H54 (cell line): Measurements from ENCODE around the gene GRAMD4.

Source experiments
- DNase-seq: peaks from one replicate; pipeline ENCODE4 v3.0.0; 2011; ENCODE audit warnings: low spot score, mixed read lengths; ENCODE audit not compliant: insufficient read length
- FAIRE-seq: peaks from 3 replicates; lab custom pipeline; 2011; peaks lifted over from hg19 to GRCh38; lab: Jason Lieb, UNC
- POLR2A ChIP-seq: IDR thresholded peaks from 2 replicates; pipeline ENCODE4 v1.6.1; 2011; ENCODE audit warnings: low read depth, mild to moderate bottlenecking, low read length

GRAMD4 gene

DNA sequence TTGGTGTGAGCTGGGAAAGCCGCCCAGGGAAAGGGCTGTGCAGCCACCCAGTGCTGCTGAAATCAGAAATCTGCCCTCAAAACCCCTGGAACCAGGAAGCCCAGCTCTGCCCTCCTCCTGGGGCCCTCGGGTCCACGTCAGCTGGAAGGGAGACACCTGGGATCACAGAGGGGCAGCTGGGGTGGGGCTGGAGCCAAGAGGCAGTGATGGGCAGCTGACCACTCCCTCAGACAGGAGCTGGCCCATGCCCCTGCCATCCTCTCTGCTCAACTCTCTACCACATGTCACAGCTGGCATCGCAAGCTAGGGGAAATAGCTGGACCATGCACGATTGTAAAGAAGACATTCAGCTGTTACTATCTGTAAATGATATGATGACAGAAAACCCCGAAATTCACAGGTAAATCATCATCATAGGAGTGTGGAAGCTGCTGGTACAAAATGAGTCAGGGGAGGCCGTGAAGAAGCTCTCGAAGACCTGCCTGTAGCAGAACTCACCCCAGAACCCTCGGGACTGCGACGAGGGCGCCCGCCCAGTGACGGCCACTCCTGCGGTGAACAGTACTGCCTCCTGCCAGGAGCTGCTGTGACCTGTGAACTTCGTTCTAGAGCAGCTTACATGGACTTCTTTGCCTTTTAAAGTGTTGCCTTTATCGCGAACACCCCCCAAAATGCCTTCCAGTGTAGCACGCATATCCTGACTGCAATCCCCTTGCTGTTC is 62.0 kb downstream of the GRAMD4 start:
- FAIRE-seq = no peak
- TF ChIP-seq POLR2A = no peak
- DNase-seq = no peak

DNA sequence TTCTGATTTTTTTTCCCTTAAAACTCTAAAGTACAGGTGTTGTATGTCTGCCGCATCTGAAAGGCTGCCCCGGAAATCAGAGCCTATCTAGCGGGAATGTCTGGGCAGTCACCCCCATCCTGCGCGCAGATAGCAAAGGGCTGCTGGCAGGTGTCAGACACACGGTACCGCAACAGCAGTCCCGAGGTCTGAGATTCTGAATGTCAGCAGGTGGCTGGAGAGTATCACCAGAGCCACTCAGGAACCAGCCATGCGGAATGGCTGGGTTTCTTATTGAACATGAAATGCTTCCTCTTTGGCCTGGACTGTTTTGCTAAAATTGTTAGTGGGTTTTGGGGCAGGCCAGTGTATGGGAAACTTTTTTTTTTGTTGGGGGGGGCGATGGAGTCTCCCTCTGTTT is 64.5 kb downstream of the GRAMD4 start:
- no peak for DNase-seq
- FAIRE-seq = no peak
- no peak for TF ChIP-seq POLR2A

DNA sequence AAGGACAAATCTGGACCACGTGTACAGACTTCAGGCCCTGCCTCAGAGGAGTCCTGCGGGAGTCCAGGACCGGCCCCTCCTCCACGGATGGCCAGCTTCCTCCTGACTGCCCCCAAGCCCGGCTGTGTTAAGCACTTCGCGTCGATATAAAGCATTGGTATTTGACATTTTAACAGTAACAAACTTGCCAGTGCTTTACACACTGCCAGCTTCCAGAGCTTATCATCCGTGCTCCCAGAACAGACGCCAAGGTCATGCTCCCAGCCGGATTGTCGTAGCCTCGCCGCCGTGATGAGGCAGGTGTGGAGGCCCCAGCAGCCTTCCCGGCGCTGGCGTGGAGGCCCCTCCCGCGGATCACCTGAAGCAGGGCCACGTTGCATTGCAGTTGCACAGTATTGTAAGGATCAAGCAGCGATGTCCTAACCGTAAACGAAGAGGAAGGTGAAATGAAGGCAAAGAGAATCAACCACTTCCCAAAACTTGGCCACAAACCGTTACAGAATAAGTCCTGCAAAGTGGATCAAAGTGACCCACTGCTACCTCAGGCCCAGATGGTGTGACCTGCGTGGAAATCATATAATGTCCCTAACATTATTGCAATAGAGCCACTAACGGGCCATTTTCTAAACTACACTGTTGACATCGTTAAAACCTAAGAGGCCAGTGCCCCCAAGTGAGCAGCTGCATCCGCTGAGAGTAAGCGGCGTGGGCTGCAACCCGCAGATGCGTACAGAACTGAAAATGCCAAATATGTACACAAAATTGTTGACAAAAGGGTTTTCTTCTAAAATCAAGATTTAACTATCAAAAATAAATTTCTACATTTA is 66.2 kb downstream of the GRAMD4 start:
- FAIRE-seq (no peak), DNase-seq (no peak)
- no peak for TF ChIP-seq POLR2A

DNA sequence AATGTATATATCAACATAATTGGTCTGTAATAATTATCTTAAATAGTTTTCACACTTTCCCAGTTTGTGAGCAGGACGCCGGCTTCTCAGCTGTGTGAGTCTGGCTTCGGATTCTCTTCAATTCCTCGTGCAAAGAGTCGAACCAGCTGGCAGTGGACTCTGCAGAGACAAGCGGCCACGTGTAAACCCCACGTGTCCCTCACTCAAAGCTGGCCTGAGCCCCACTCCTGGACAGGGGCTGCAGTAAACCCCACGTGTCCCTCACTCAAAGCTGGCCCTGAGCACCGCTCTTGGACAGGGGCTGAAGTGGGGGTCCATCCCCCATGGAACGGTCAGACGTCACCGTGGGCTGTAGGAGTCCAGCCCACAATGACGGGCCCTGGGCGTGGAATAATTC is 66.9 kb downstream of the GRAMD4 start:
- DNase-seq (no peak), FAIRE-seq (no peak)
- TF ChIP-seq POLR2A = no peak

DNA sequence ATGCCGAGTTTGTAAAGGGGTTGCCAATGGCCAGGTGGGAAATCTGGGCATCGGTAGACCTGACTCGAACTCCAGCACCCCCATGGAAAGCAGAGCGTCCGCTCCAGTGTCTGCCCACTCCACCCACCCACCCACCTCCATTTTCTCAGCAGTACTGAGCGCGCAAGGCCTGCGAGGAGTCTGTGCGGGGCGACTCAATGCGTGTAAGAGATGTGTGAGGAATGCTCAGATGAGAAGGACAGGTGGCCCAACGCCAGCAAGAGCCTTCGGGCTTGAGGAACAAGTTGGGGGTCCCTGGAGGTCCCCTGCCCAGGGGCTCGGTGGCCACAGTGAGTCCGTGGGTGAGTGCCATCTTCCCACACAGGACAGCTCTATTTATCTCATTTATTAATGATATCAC is 67.3 kb downstream of the GRAMD4 start:
- FAIRE-seq = no peak
- TF ChIP-seq POLR2A = no peak
- DNase-seq = no peak

DNA sequence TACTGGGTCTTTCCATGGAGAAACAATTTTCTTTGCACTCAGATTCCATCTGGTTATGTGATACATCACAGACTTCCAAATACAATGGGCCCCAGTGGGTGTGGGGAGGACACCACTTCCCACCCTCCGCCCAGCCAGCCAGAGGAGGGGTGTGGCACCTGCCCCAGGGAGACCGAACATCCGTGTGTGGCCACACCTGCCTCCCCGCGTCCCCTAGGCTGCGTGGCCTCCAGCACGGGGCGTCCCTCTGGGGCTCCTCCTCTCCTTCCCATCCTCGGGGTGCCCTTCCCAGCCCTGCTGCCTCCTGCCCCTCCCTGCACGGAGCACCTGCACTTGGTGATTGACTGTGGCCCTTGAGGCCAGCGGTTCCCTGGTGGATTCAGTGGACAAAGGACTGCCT is 68.8 kb downstream of the GRAMD4 start:
- FAIRE-seq = no peak
- no peak for DNase-seq
- no peak for TF ChIP-seq POLR2A

DNA sequence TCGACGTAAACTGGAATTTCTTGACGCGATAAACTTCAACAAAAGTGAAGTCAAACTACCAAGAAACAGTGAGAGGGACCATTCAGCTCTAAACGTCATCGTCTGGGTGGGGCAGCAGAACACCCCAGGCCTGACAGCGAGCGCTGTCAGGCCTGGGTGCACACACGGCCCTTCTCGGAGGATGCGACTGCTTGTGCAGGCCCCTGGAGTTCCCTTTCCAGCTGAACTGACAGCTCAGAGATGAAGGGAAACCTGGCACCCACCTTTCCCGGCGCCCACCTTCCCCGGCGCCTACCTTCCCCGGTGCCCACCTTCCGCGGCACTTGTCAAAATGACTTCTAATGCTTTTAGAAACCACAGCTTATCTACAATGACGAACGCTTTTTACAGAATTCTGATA is 70.0 kb downstream of the GRAMD4 start:
- no peak for TF ChIP-seq POLR2A
- no peak for DNase-seq
- FAIRE-seq = no peak

DNA sequence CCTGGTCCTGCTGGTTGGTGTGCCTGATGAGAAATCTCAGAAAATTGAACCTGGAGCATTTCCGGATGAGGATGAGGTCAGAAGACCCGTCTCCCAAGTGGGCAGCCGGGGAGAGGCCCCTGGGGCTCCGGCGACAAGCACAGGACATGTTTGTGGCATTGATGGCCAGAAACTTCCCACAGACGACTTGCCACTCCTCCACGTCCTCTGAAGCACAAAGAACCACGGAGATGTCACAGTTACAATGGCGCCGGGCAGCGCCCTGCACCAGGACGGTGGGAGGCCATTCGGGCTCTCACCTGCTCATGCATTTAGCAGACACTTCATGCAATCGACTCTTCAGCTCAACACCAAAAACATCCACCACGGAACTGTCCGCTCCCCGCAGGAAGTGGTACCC is 71.4 kb downstream of the GRAMD4 start:
- DNase-seq = no peak
- no peak for FAIRE-seq
- no peak for TF ChIP-seq POLR2A

DNA sequence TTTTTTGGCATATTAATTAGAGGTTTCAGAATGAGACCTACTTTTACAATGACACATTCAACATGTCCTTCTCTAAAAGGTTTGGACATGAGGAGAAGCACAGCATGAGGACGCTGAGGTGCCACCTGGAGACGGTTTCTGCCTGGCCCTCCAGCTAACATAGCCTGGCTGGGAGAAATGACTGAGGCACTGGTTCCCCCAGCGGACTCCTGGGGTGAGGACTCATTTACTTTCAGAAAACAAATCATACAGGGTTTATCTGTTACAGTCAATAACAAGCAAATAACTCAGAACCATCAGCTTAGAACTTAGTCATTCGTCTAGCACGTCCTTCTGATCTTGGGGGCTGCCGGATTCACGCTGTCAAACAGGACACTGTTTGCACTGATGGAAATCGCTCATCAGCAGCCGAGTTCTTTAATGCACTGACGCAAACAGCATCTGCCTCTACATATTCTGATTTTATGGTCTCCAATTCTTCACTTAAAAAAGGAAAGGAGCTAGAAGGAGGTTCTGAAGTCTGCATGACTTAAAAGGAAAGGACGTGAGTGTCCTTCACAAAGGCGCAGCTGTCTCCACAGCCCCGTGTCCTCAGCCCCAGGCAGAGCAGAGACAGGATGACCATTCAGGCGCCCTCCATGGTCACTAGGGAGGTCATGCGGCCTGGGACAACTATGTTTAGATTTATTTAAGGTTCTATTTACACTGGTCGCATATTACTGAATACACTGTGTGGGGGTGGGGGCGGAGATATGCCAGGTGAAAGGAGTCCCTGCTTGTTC is 73.6 kb downstream of the GRAMD4 start:
- DNase-seq (no peak), FAIRE-seq (no peak)

DNA sequence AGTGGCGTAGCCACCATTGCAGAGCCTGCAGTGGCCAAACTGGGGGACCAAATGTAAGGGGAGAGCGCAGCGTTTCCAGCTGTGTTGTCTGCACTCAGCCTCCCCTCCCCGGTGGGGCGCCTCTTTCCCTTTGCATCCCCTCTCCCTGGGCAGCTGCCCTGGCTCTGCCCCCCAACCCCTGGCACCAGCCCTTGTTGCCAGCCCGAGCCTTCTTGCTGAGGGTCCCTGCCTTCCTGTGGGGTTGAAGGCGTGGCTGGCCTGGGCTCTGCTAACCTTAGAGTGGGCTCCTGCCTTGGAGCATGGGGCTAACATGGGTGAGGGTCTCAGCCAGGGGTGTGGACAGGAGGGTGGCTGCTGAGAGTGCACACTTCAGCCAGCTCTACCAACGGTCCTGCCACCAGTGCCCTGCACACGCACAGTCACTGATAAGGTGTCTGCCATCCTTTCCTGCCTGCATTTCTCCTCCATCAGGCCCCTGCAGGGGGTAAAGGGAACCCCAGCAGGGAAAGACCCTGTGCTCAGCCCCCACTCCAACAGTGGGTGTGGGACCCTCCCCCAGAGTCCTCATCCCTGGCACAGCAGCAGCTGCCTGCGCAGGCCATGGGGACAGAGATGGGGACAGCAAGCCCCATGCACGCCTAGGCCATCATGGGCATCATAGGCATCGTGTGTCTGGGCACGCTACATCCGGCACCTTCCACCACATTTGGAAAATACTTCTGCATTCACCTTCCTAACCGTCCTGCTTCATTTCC is 74.4 kb downstream of the GRAMD4 start:
- no peak for TF ChIP-seq POLR2A
- no peak for DNase-seq
- no peak for FAIRE-seq

More for the DNA sequence above, 73.6 kb downstream of the GRAMD4 start:
- TF ChIP-seq POLR2A = no peak

DNA sequence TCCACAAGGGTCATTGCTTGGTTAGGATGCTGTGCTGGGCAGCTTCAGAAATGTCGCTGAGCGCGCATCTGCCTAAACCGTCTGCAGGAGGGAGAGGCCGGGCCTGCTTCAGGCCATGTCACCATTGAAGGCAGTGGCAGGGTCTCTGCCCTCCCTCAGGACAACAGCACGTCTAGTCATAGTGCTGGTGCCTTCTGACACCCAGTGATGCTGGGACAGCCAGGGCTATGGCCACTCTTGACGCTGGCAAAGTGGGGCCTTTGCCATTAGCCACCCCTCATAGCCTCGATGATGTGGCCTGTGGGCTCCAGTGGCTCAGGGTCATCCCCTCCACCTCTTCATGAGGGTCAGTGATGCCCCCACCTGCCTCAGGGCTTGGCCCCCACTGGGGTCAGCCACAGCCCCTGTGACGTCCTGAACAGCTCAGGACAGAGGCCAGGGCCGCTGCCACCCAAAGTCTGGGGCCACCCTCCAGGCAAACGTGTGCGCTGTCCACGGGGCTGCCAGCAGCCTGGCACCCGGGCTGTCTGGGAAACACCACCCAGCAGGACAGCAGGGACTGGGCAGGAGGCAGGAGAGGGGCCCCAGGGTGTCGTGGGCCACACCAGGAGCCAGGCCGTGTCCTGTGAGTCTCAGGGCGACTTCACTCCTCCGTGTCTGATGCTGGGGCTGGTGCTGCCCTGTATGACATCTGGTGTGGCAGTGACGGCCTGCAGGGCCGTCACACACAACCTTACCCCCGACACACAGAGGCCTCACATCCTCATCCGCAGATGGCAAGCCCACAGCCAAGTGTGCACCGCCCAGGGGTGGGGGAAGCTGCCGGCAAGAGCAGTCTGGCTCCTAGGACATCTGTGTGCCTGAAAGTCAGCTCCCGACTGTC is 75.4 kb downstream of the GRAMD4 start:
- DNase-seq (no peak), FAIRE-seq (no peak)
- no peak for TF ChIP-seq POLR2A

DNA sequence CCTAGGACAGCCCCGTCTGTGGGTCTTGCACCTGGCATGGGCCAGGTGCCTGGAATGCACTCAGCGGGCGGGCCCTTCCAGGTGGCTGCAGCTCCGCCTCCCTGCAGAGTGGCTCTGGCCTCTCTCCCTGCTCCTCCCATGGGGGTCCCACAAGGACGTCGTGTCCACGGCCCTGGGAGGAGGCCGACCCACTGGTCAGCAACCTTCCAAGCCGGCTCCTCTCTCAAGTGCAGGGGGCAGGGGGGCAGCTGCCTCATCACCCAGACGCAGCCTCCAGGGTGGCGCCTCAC is 76.0 kb downstream of the GRAMD4 start:
- FAIRE-seq = no peak
- no peak for TF ChIP-seq POLR2A
- no peak for DNase-seq

DNA sequence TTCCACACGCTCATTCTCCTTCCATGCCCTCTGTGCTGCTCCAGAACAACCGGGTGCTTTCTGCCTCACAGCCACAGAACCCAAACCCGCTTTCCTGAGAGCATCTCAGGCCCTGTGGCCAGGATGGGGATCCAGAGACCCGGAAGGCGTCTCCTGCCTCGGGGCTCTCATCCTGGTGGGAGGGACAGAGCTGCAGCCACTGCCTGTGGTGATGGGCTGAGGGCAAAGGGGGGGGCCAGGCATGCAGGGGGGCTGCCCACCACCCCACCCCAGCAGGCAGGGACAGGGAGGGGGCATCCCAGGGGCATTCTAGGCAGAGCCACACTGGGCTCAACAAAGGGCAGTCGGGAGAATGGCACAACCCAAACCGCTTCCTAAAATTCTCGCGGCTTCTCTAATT is 76.4 kb downstream of the GRAMD4 start:
- DNase-seq (no peak), FAIRE-seq (no peak)
- TF ChIP-seq POLR2A = no peak
